Activated T-cell treated with anti-CD3 and anti-CD28 coated beads, Interleukin-2, amount 50 U/mL, for 4 hours (primary cell): Measurements from ENCODE around the gene GAGE12F. TPM values are rescaled to one million over a fixed set of nuclear protein-coding genes. Genes with fewer than 3 reads are reported as not detected.

ENCODE experiments used
- total RNA-seq, 3 donors: library from RNA; stranded (reverse); gene quantifications; one replicate each; pipeline ENCODE4 v1.2.1, GENCODE V29; 2021

GAGE12F gene
- total RNA-seq, 3 donors from 2014 or later: 0.42 TPM; not detected in 2

Other genes with a start within 250 kb of the GAGE12F start
- gene GAGE12J, start 238.8 kb upstream of the GAGE12F start, total RNA-seq: not detected
- not detected for gene GAGE13, start 229.3 kb upstream of the GAGE12F start, total RNA-seq
- gene GAGE12C, start 28.7 kb upstream of the GAGE12F start, total RNA-seq: not detected
- not detected for gene GAGE12D, start 19.1 kb upstream of the GAGE12F start, total RNA-seq
- not detected for gene GAGE12E, start 9.6 kb upstream of the GAGE12F start, total RNA-seq
- gene GAGE12G, start 9.6 kb downstream of the GAGE12F start, total RNA-seq: under 1 TPM in 1 of 3 donors, not detected in 2; 0.42 TPM
- not detected for gene GAGE12H, start 19.1 kb downstream of the GAGE12F start, total RNA-seq
- under 1 TPM in 2 of 3 donors, not detected in 1; 0.48 to 0.55 TPM for gene GAGE2A, start 28.7 kb downstream of the GAGE12F start, total RNA-seq
- not detected for gene GAGE1, start 38.2 kb downstream of the GAGE12F start, total RNA-seq
- not detected for gene PAGE1, start 135.1 kb downstream of the GAGE12F start, total RNA-seq